ENCODE measurements around the gene ERFL.
A peak's percentile ranks its signal among the peaks of the same experiment; 100 is the strongest.
"Not testable (repeated sequence)": the region's sequence is repeated elsewhere in the genome, so short reads cannot be mapped to it uniquely, and the experiment has no call there.

ERFL gene

DNA sequence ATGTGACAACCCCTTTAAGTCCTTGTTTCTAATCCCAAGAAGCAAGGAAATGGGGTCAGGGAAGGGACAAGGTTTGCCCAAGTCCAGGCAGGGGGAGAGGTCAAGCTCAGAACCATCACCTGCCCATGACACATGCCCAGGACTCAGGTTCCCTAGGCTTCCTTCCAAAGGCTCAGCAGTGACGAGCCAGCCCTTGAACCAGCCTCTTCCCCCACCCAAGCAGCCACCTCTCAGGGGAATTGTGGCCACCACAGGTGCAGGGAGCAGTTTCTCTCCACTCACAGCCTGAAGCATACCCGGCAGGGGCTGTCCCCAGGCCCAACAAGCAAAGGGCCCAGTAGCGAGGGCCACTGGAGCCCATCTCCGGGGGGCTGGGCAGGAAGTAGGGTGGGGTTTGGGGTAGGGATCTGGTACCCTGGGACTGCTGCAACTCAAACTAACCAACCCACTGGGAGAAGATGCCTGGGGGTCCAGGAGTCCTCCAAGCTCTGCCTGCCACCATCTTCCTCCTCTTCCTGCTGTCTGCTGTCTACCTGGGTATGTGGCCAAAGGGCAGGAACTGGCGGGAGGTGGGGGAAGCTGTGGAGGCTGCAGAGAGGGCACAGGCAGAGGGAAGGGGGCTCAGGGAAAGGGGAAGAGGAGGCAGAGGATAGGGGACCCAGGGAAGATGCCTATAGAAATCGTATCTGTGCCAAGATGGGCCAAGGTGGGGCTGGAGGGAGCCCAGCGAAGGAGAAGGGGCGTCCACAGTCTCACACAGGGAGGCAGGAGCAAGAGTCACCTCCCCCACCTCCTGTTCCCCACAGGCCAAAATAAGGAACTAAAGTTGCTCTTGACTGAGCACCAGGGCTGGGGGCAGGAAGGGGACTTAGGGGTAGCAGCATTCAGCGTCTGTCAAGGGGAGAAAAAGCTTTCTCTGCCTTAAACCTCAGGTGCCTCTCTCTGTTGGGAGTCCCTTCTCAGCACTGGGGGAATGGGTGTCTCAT lies 51.1 kb downstream of the ERFL start, which contains the start of gene CD79A:
TSS of gene CD79A (plus strand) at position 433 of the 986 bp plus-strand sequence. CDS start at position 459, 26 bp downstream.
- peaks cover 0 to under 1% (median under 1%) of the 10 kb centered on the region in 4 donors for H3K4me1 ChIP-seq

DNA sequence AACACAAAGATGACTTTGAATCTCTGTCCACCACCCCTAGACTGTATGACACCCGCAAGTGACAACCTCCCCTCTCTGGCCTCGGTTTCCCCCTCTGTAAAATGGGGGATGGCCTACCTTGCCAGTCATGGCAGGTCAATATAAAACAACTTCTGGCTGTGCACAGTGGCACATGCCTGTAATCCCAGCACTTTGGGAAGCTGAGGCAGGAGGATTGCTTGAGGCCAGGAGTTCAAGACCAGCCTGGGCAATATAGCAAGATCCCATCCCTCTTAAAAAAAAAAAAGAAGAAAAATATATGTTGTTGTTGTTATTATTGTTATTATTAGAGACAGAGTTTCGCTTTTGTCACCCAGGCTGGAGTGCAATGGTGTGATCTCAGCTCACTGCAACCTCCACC lies 52.3 kb downstream of the ERFL start:
- not testable (repeated sequence) for H3K4me3 ChIP-seq

More for the DNA sequence above, 51.1 kb downstream of the ERFL start, which contains the start of gene CD79A:
- H3K27me3 ChIP-seq, result no peaks in the 10 kb centered on the region
- H3K27ac ChIP-seq, result no peak within 1 kb of the TSS
- H3K36me3 ChIP-seq, result peaks cover 0 to 5% (median 0%) of the 10 kb centered on the region in 3 donors
- no peak for DNase-seq
- H3K9me3 ChIP-seq, result no peaks in the 10 kb centered on the region
- TF ChIP-seq, protein P1, sequence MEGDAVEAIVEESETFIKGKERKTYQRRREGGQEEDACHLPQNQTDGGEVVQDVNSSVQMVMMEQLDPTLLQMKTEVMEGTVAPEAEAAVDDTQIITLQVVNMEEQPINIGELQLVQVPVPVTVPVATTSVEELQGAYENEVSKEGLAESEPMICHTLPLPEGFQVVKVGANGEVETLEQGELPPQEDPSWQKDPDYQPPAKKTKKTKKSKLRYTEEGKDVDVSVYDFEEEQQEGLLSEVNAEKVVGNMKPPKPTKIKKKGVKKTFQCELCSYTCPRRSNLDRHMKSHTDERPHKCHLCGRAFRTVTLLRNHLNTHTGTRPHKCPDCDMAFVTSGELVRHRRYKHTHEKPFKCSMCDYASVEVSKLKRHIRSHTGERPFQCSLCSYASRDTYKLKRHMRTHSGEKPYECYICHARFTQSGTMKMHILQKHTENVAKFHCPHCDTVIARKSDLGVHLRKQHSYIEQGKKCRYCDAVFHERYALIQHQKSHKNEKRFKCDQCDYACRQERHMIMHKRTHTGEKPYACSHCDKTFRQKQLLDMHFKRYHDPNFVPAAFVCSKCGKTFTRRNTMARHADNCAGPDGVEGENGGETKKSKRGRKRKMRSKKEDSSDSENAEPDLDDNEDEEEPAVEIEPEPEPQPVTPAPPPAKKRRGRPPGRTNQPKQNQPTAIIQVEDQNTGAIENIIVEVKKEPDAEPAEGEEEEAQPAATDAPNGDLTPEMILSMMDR (IDR thresholded peaks at IDR 0.05), result no peak
- no peak within 1 kb of the TSS for H3K4me3 ChIP-seq
- intact Hi-C loops (cut with DNase I; ENCODE audit: low total_unique reads), result no loop called here

DNA sequence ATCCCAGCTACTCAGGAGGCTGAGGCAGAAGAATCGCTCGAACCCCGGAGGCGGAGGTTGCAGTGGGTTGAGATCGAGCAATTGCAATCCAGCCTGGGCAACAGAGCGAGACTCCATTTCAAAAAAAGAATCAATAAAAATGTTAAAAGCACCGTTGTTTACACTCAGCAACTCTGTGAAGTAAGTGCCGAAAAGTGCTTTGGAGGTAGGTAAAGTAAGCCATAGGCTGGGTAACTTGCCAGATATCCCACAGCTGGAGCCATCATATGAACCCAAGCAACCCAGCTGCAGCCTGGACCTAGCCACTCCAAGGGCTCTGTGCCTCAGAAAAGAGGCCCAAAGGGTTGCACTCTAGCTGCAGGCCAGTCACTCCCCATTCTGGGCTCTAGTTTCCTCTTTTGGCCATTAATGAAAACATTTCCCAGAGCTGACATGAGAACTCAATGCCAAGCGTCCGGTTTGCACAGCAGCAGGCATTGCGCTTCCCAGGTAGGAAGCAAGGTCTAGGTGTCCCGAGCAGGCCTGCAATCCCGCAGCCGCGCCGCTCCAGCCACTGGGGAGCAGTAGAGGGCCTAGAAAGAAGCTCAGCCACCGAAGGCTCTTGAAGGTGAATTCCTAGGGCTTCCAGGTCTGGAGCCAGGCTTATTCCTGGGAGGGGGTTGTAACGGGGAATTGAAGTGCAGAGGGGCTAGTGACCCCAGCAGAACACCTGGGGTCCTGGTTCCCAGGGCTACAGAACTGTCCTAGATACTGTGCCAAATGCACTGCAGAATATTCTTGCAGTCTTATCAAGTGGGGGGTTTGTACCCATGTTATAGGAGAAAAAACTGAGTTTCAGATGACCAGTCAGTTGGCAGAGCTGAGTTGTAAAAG lies 55.2 kb downstream of the ERFL start:
- Histone ChIP-seq H3K27ac (no peak overlapping the region), H3K9me3 (no peaks in the 10 kb centered on the region), H3K4me1 (no peaks in the 10 kb centered on the region), H3K27me3 (no peaks in the 10 kb centered on the region), H3K4me3 (no peak overlapping the region), H3K36me3 (peaks cover 31 to 46% (median 39%) of the 10 kb centered on the region in 3 donors)
- intact Hi-C loops (cut with DNase I; ENCODE audit: low total_unique reads), result no loop called here
- TF ChIP-seq, protein P1 (IDR thresholded peaks at IDR 0.05), result peak in 1 of 2 experiments; percentile 36
- DNase-seq, result no peak

More for the DNA sequence above, 52.3 kb downstream of the ERFL start:
- DNase-seq; H3K27ac ChIP-seq; intact Hi-C loops (cut with DNase I; ENCODE audit: low total_unique reads); H3K9me3 ChIP-seq; H3K4me1 ChIP-seq; H3K27me3 ChIP-seq: not testable (repeated sequence)
- peaks cover 6 to 17% (median 11%) of the 10 kb centered on the region in 3 donors for H3K36me3 ChIP-seq

DNA sequence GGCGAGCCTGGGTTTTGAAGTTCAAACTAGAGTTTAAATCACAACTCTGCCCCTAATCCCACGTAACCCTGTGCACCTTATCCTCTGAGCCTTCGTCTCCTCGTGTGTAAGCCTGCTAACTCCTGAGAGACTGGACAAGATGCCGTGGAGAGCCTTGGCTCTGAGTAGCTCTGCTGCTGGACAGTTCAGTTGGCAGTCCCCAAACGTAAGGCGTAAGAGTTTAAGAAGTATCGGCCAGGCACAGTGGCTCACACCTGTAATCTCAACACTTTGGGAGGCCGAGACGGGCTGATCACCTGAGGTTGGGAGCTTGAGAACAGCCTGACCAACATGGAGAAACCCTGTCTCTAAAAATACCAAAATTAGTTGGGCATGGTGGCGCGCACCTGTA lies 55.9 kb downstream of the ERFL start:
- H3K36me3 ChIP-seq, result peaks cover 31 to 53% (median 45%) of the 10 kb centered on the region in 3 donors
- no peaks in the 10 kb centered on the region for H3K9me3 ChIP-seq
- H3K27me3 ChIP-seq, result no peaks in the 10 kb centered on the region
- TF ChIP-seq, protein P1 (IDR thresholded peaks at IDR 0.05), result no peak
- H3K27ac ChIP-seq, result no peak overlapping the region
- intact Hi-C loops (cut with DNase I; ENCODE audit: low total_unique reads), result no loop called here
- H3K4me3 ChIP-seq, result no peak overlapping the region
- DNase-seq, result no peak
- no peaks in the 10 kb centered on the region for H3K4me1 ChIP-seq

DNA sequence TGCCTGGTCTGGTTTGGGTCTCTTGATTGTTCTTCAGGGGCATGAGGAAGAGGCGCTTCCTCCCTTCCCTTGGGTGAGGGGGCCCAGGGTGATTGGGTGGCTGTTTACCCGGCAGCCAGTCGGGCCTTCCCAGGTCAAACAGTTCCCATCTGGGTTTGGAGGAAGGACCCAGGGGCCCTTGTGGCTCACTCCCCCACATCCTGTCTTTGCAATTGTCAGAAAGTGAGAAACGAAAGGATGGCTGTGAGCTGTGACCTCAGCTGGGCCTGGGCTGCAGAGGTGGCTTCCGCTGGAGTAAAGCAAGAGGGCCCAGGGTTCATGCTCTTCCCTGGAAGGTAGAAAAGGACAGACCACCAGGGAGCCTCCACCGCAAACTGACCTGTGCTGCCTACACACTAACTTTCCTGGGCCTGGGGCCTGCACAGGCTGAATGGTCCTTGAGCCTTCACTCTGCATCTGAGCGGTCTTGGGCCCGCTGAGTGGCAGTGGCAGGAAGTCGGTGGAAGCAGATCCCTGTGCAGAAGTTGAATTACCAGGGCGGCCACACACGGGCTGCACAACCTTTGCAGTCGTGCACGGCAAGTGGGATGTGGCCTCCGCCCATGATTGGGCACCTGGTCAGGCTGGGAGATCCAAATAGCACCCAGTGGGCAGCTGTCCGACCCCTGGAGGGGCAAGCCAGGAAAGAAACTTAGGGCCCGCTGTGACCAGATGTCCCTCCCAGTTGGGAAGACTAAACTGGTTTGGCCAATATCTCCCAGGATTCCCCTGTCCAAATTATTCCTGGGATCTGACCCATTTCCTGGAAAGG lies 56.5 kb downstream of the ERFL start:
- TF ChIP-seq, protein P1 (IDR thresholded peaks at IDR 0.05), result no peak
- no peak for DNase-seq
- Histone ChIP-seq H3K36me3 (peaks cover 34 to 59% (median 46%) of the 10 kb centered on the region in 3 donors), H3K27me3 (no peaks in the 10 kb centered on the region), H3K4me3 (no peak overlapping the region), H3K9me3 (no peaks in the 10 kb centered on the region), H3K27ac (no peak overlapping the region), H3K4me1 (no peaks in the 10 kb centered on the region)
- intact Hi-C loops (cut with DNase I; ENCODE audit: low total_unique reads), result no loop called here

Measured in tibial artery (tissue), 4 donors.